ENCODE data around the gene GRAMD2B. TPM values are rescaled to one million over a fixed set of nuclear protein-coding genes. Genes with fewer than 3 reads are reported as not detected.

GRAMD2B gene
- total RNA-seq, 1 experiment from 2014 or later, result 11.1 TPM

DNA sequence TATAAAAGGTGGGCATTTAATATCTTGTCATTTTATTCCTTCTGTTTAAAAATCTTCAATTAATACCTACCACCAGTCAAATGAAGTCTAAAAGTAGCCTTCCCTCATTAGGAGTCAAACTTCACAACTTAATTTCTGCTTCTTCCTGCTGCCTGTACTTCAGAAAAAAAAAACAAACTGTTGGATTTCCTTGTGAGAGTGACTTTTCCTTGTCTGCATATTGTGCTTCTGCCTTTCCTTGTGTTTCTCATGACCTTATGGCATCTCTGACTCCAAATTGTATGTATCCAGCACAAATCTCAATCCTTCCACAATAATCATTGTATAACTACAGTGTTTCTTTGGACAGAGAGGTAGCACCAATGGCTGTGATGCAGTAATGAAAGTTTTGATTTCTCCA, 32.1 kb downstream of the GRAMD2B start:
- peaks cover 30% of the 10 kb centered on the region for H3K4me1 Mint-ChIP-seq (ENCODE audit: insufficient read depth, unreplicated experiment)
- ChIA-PET POLR2A (interaction anchor here (0.7 to 1.6 kb wide), 5 partner anchors 8 to 84 kb away, joined by 3 to 5 read pairs (median 3); partner anchors contain the start of gene GRAMD2B), CTCF (interaction anchor here (0.6 to 1.1 kb wide), 3 partner anchors 78 to 349 kb away, joined by 3 read pairs; no protein-coding TSS in a partner anchor)
- intact Hi-C loops (cut with micrococcal nuclease), result no loop called here
- no peaks in the 10 kb centered on the region for H3K27me3 Mint-ChIP-seq (ENCODE audit: insufficient read depth, unreplicated experiment)
- no peak for DNase-seq (ENCODE audit: unreplicated experiment)
- peak overlapping the region; percentile 28 for H3K27ac Mint-ChIP-seq (ENCODE audit: low read depth, unreplicated experiment)
- BruUV-seq (replicated peaks), result no TSS peak
- TF ChIP-seq, protein P1, sequence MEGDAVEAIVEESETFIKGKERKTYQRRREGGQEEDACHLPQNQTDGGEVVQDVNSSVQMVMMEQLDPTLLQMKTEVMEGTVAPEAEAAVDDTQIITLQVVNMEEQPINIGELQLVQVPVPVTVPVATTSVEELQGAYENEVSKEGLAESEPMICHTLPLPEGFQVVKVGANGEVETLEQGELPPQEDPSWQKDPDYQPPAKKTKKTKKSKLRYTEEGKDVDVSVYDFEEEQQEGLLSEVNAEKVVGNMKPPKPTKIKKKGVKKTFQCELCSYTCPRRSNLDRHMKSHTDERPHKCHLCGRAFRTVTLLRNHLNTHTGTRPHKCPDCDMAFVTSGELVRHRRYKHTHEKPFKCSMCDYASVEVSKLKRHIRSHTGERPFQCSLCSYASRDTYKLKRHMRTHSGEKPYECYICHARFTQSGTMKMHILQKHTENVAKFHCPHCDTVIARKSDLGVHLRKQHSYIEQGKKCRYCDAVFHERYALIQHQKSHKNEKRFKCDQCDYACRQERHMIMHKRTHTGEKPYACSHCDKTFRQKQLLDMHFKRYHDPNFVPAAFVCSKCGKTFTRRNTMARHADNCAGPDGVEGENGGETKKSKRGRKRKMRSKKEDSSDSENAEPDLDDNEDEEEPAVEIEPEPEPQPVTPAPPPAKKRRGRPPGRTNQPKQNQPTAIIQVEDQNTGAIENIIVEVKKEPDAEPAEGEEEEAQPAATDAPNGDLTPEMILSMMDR (IDR thresholded peaks at IDR 0.05; ENCODE audit: unreplicated experiment), result no peak
- no peak overlapping the region for H3K4me3 Mint-ChIP-seq (ENCODE audit: unreplicated experiment)
- no peaks in the 10 kb centered on the region for H3K9me3 Mint-ChIP-seq (ENCODE audit: unreplicated experiment)
- peaks cover 26% of the 10 kb centered on the region for H3K36me3 Mint-ChIP-seq (ENCODE audit: insufficient read depth, unreplicated experiment)

GRCh38 chr5:126455728-126456127, 32.5 kb downstream of the GRAMD2B start:
- DNase-seq (ENCODE audit: unreplicated experiment), result no peak
- H3K4me3 Mint-ChIP-seq (ENCODE audit: unreplicated experiment), result no peak overlapping the region
- peak overlapping the region; percentile 28 for H3K27ac Mint-ChIP-seq (ENCODE audit: low read depth, unreplicated experiment)
- BruUV-seq (replicated peaks), result no TSS peak
- no peaks in the 10 kb centered on the region for H3K27me3 Mint-ChIP-seq (ENCODE audit: insufficient read depth, unreplicated experiment)
- peaks cover 26% of the 10 kb centered on the region for H3K36me3 Mint-ChIP-seq (ENCODE audit: insufficient read depth, unreplicated experiment)
- POLR2A ChIA-PET, result interaction anchor here (0.6 to 1.6 kb wide), 6 partner anchors 8 to 1172 kb away, joined by 3 to 6 read pairs (median 3); partner anchors contain the start of gene GRAMD2B
- H3K9me3 Mint-ChIP-seq (ENCODE audit: unreplicated experiment), result no peaks in the 10 kb centered on the region
- H3K4me1 Mint-ChIP-seq (ENCODE audit: insufficient read depth, unreplicated experiment), result peaks cover 26% of the 10 kb centered on the region
- intact Hi-C loops (cut with micrococcal nuclease), result no loop called here
- TF ChIP-seq, protein P1 (IDR thresholded peaks at IDR 0.05; ENCODE audit: unreplicated experiment), result no peak
- CTCF ChIA-PET, result interaction anchor here (0.6 to 1.1 kb wide), 3 partner anchors 8 to 81 kb away, joined by 3 to 5 read pairs (median 3); no protein-coding TSS in a partner anchor

- H3K9me3 Mint-ChIP-seq (ENCODE audit: unreplicated experiment), result no peaks in the 10 kb centered on the region
- no peaks in the 10 kb centered on the region for H3K27me3 Mint-ChIP-seq (ENCODE audit: insufficient read depth, unreplicated experiment)
- peaks cover 26% of the 10 kb centered on the region for H3K4me1 Mint-ChIP-seq (ENCODE audit: insufficient read depth, unreplicated experiment)
- intact Hi-C loops (cut with micrococcal nuclease), result no loop called here
- no peak for DNase-seq (ENCODE audit: unreplicated experiment)
- ChIA-PET POLR2A (interaction anchor here (0.6 to 1.6 kb wide), 5 partner anchors 7 to 1171 kb away, joined by 3 to 6 read pairs (median 3); partner anchors contain the start of gene GRAMD2B), CTCF (interaction anchor here (1.0 to 1.1 kb wide), 2 partner anchors 9 to 77 kb away, joined by 3 to 5 read pairs; no protein-coding TSS in a partner anchor)
- no peak overlapping the region for H3K4me3 Mint-ChIP-seq (ENCODE audit: unreplicated experiment)
- peak overlapping the region; percentile 49 for H3K27ac Mint-ChIP-seq (ENCODE audit: low read depth, unreplicated experiment)
- peaks cover 26% of the 10 kb centered on the region for H3K36me3 Mint-ChIP-seq (ENCODE audit: insufficient read depth, unreplicated experiment)
- TF ChIP-seq, protein P1 (IDR thresholded peaks at IDR 0.05; ENCODE audit: unreplicated experiment), result no peak
- BruUV-seq (replicated peaks), result no TSS peak
Observed at GRCh38 chr5:126456217-126456820, 33.1 kb downstream of the GRAMD2B start.

DNA sequence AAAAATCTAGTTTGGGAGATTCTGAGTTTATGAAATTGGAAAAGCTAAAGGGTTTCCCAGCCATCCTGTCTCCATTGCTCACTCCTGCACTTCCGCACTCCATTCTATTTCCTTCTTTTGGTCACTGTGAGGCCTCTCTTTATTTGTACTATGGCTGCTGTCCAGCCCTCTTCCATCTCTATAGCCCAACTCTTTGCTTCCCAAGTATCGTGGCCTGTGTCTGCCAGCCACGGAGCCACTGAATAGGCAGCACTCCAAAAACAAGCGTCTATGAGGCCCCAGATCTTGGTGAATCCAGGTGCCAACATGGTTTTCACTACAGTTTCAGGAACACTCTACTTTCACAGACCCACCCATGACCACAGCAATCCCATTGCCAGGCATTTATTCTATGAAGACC, 37.2 kb downstream of the GRAMD2B start:
- Mint-ChIP-seq H3K36me3 (ENCODE audit: insufficient read depth, unreplicated experiment) (peaks cover 17% of the 10 kb centered on the region), H3K27ac (ENCODE audit: low read depth, unreplicated experiment) (no peak overlapping the region), H3K27me3 (ENCODE audit: insufficient read depth, unreplicated experiment) (no peaks in the 10 kb centered on the region), H3K4me3 (ENCODE audit: unreplicated experiment) (no peak overlapping the region), H3K9me3 (ENCODE audit: unreplicated experiment) (no peaks in the 10 kb centered on the region), H3K4me1 (ENCODE audit: insufficient read depth, unreplicated experiment) (peaks cover 5% of the 10 kb centered on the region)
- POLR2A ChIA-PET, result interaction anchor here (1.0 to 2.4 kb wide), 3 partner anchors 11 to 21 kb away, joined by 3 to 5 read pairs (median 5); no protein-coding TSS in a partner anchor
- TF ChIP-seq, protein P1 (IDR thresholded peaks at IDR 0.05; ENCODE audit: unreplicated experiment), result no peak
- no peak for DNase-seq (ENCODE audit: unreplicated experiment)
- CTCF ChIA-PET, result interaction anchor here (1.0 kb wide), 1 partner anchor 11 kb away, joined by 3 read pairs; no protein-coding TSS in a partner anchor
- intact Hi-C loops (cut with micrococcal nuclease), result loop anchor here (1.0 kb wide), 1 partner anchor 14 kb away; no protein-coding TSS in a partner anchor
- no TSS peak for BruUV-seq (replicated peaks)
